ENCODE measurements around the gene TEX36. TPM values are rescaled to one million over a fixed set of nuclear protein-coding genes. Genes with fewer than 3 reads are reported as not detected.
"Not testable (repeated sequence)": the region's sequence is repeated elsewhere in the genome, so short reads cannot be mapped to it uniquely, and the experiment has no call there.

Gene TEX36
- total RNA-seq, 1 donor from 2014 or later: not detected

GRCh38 chr10:125719173-125720001, 36.4 kb upstream of the TEX36 start, which contains the start of gene EDRF1:
EDRF1 (plus strand) TSS chr10:125719709; CDS start chr10:125719808, 99 bp downstream.
- intact Hi-C loops (cut with DNase I): loop anchor here (2.0 kb wide), 2 partner anchors 103 to 559 kb away; partner anchors contain the start of genes BCCIP, CTBP2 and UROS
- peaks cover 8 to 26% of the 10 kb centered on the region in 2 donors for H3K36me3 ChIP-seq
- DNase-seq (ENCODE audit: low spot score in 2 of 2): peak; percentile 96 to 100
- peak within 1 kb of the TSS; percentile 85 to 95 for H3K27ac ChIP-seq
- TF ChIP-seq, protein P1, sequence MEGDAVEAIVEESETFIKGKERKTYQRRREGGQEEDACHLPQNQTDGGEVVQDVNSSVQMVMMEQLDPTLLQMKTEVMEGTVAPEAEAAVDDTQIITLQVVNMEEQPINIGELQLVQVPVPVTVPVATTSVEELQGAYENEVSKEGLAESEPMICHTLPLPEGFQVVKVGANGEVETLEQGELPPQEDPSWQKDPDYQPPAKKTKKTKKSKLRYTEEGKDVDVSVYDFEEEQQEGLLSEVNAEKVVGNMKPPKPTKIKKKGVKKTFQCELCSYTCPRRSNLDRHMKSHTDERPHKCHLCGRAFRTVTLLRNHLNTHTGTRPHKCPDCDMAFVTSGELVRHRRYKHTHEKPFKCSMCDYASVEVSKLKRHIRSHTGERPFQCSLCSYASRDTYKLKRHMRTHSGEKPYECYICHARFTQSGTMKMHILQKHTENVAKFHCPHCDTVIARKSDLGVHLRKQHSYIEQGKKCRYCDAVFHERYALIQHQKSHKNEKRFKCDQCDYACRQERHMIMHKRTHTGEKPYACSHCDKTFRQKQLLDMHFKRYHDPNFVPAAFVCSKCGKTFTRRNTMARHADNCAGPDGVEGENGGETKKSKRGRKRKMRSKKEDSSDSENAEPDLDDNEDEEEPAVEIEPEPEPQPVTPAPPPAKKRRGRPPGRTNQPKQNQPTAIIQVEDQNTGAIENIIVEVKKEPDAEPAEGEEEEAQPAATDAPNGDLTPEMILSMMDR (IDR thresholded peaks at IDR 0.05): no peak
- peaks cover 0 to 6% of the 10 kb centered on the region in 2 donors for H3K9me3 ChIP-seq
- peaks cover 3 to 13% of the 10 kb centered on the region in 2 donors for H3K4me1 ChIP-seq
- H3K4me3 ChIP-seq: peak within 1 kb of the TSS; percentile 93 to 94
- H3K27me3 ChIP-seq: no peaks in the 10 kb centered on the region

- intact Hi-C loops (cut with DNase I); H3K4me3 ChIP-seq; H3K27ac ChIP-seq; H3K36me3 ChIP-seq; H3K4me1 ChIP-seq; DNase-seq (ENCODE audit: low spot score in 2 of 2); H3K27me3 ChIP-seq: not testable (repeated sequence)
- H3K9me3 ChIP-seq: peaks cover 3 to 30% of the 10 kb centered on the region in 2 donors
Observed at GRCh38 chr10:125714728-125715127, 31.8 kb upstream of the TEX36 start.

DNA sequence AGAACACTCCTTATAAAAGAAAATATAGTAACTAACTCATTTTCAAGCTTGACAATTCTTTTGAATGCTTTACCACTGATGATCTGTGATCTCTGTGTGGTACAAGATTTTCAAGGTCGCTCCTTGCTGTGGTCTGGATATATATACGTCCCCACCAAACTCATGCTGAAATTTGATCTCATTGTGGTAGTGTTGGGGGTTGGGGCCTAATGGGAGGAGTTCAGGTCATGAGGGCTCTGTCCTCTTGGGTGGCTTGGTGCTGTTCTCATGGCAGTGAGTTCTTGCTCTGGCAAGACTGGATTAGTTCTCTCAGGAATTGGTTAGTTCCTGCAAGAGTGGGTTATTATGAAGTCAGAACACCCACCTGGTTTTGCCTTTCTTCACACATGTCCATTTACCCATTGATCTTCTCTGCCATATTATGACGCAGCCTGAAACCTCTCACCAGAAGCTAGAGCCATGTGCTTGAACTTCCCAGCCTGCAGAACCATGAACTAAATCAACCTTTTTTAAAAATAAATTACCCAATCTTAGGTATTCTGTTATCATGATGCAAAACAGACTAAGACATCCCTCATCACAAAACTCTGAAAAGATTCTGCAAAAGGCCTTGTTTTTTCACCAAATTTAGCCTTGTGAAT, 28.3 kb upstream of the TEX36 start:
- TF ChIP-seq, protein P1 (IDR thresholded peaks at IDR 0.05): no peak
- Histone ChIP-seq H3K4me1 (no peaks in the 10 kb centered on the region), H3K4me3 (no peak overlapping the region), H3K36me3 (no peaks in the 10 kb centered on the region), H3K27ac (no peak overlapping the region), H3K27me3 (no peaks in the 10 kb centered on the region), H3K9me3 (peaks cover 3 to 30% of the 10 kb centered on the region in 2 donors)
- intact Hi-C loops (cut with DNase I): no loop called here
- DNase-seq (ENCODE audit: low spot score in 2 of 2): no peak

DNA sequence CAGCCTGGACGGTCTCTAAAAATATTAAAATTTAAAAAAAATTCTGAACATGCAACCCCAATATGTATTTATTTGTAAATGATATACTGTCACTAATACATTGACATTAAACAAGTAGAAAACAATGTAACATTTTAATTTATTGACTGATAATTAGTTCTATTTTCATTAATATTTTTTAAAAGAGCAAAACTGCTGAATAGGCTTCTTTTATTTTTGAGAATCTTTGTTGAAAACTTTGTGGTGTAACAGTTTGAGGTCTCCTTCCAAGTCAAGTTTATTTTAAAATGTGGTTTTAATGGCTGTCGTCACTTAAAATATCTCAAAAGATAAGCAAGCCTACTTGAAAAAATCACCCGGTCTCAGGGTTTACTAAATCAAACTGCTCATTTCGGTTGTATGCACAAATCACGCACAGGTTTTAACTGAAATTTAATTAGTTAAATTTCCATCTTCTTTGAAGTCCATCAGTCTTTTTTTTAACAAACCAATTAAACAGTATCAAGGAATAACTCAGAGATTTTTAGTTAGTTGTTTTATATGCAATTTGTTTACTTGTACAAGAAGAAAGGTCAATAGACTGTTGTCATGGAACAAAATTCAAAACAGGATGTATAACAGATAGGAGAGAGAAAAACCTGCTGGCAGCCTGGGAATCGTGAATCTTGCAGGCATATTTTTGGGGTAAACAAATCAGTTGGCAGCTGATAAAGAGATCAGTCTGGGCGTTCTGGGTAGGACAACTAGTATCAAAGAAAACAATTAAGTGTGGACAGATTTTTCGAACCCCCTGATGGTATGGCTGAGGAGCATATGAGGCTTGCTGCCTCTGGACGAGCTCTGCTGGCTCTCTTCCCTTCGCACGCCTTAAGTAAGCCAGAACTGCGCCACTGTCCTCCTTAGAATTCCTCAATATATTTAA, 26.9 kb upstream of the TEX36 start:
- TF ChIP-seq, protein P1 (IDR thresholded peaks at IDR 0.05): no peak
- H3K4me3 ChIP-seq: no peak overlapping the region
- H3K27ac ChIP-seq: no peak overlapping the region
- intact Hi-C loops (cut with DNase I): no loop called here
- H3K4me1 ChIP-seq: no peaks in the 10 kb centered on the region
- H3K36me3 ChIP-seq: no peaks in the 10 kb centered on the region
- H3K9me3 ChIP-seq: peaks cover 3 to 26% of the 10 kb centered on the region in 2 donors
- DNase-seq (ENCODE audit: low spot score in 2 of 2): no peak
- H3K27me3 ChIP-seq: no peaks in the 10 kb centered on the region

DNA sequence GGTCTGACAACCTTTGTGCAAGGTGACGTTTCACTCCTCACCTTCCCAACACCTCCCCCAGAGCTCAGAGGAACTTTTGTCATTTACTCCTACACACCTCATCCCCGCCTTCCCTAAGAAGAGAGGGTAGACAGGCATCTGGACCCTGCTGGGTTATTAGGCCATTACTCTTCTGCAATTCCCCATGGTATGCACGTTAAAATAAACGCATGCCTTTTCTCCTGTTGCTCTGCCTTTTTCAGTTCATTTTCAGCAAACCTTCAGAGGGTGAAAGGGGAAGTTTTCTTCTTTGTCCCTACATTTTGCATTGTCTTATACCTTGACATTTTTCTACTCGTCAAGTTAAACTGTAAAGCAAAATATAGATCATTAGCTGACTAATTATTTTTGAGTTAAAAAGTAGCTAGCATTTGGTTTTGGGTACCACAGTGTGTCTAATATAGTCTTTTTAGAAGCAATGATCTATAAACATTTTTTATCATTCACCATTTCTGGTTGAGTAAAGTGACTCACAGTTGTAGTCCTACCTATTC, 26.1 kb upstream of the TEX36 start:
- Histone ChIP-seq H3K27me3 (no peaks in the 10 kb centered on the region), H3K36me3 (no peaks in the 10 kb centered on the region), H3K4me3 (no peak overlapping the region), H3K9me3 (peaks cover 3 to 22% of the 10 kb centered on the region in 2 donors), H3K27ac (no peak overlapping the region), H3K4me1 (no peaks in the 10 kb centered on the region)
- no peak for DNase-seq (ENCODE audit: low spot score in 2 of 2)
- intact Hi-C loops (cut with DNase I): no loop called here
- TF ChIP-seq, protein P1 (IDR thresholded peaks at IDR 0.05): no peak
